Activated naive CD4-positive, alpha-beta T cell treated with anti-CD3 and anti-CD28 coated beads for 36 hours (primary cell): ENCODE measurements around the gene ACBD6. TPM values are rescaled to one million over a fixed set of nuclear protein-coding genes. Genes with fewer than 3 reads are reported as not detected.
"Not testable (repeated sequence)": the region's sequence is repeated elsewhere in the genome, so short reads cannot be mapped to it uniquely, and the experiment has no call there.

ENCODE experiments used
- CTCF ChIA-PET: fragments of 350-600 bp; sonication (Branson Sonifier 250); formaldehyde crosslinking; loops from one replicate; lab custom pipeline; 2021; ENCODE audit warnings: antibody characterized with exemption; lab: Charles Lee
- DNase-seq: peaks from one replicate; pipeline ENCODE4 v3.0.0-alpha.2; 2020
- H3K27ac Mint-ChIP-seq: one replicate; pipeline ENCODE4 v1.8.0; 2021; ENCODE audit warnings: mild to moderate bottlenecking, mixed read lengths
- H3K27me3 Mint-ChIP-seq: one replicate; pipeline ENCODE4 v1.8.0; 2021; ENCODE audit warnings: low read depth, mixed read lengths
- H3K36me3 Mint-ChIP-seq: one replicate; pipeline ENCODE4 v1.8.0; 2021; ENCODE audit warnings: low read depth, mixed read lengths
- H3K4me1 Mint-ChIP-seq: one replicate; pipeline ENCODE4 v1.8.0; 2021; ENCODE audit warnings: low read depth, mixed read lengths
- H3K4me3 Mint-ChIP-seq: one replicate; pipeline ENCODE4 v1.8.0; 2021; ENCODE audit warnings: mild to moderate bottlenecking, moderate library complexity, mixed read lengths
- H3K9me3 Mint-ChIP-seq: one replicate; pipeline ENCODE4 v1.8.0; 2021; ENCODE audit warnings: mixed read lengths
- intact Hi-C: fragments of 100-400 bp; cut with micrococcal nuclease; formaldehyde crosslinking; loops from one replicate; pipeline ENCODE4 v1.15.1; 2023
- total RNA-seq, 2 experiments: library from RNA; stranded (reverse); gene quantifications; one replicate each; pipeline ENCODE4 v1.2.3, GENCODE V29; 2021

ACBD6 gene
- total RNA-seq, 2 experiments from 2014 or later: 31.1 to 32.9 TPM

DNA sequence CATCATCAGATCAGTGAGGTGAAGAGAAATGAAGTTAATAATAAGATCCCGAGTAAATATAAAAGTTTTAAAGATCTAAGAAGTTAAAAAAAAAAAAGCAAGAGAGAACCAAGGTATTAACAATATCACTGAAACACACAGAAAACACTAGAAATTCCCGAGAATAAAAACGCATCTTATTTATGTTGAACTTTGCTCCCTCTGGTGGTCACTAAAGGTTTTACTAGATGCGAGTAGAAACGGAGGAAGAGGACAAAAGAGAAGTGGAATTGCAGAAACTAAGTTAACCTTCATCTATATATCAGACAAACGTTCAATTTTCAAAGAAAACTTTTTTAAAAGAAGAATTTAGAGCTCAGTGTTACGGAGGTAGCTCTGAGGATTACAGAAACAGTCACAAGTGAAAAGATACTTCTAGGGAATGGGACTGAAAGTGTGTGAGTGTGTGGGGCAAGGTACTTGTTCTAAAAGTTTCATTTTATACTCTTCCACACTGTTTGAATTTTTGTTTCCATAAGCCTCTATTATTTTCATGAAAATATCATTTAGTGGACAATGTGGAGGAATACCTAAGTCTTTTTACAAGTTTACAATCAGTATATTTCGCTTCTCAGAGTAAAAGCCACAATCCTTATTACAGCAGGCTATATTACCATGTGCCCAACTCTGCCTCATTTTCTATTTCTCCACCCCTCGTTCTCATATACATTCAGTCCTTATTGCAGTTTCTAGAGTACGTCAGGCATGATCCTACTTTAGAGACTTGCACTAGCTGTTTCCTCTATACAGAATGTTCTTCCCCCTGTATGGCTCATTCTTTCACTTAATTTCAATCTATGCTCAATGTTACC is 19.7 kb downstream of the ACBD6 start:
- Mint-ChIP-seq H3K27ac (no peak overlapping the region), H3K9me3 (no peaks in the 10 kb centered on the region), H3K27me3 (no peaks in the 10 kb centered on the region), H3K36me3 (peaks cover 18% of the 10 kb centered on the region), H3K4me1 (peaks cover 11% of the 10 kb centered on the region), H3K4me3 (no peak overlapping the region)
- CTCF ChIA-PET: interaction anchor here (0.6 to 2.7 kb wide), 30 partner anchors 9 to 918 kb away, joined by 3 to 14 read pairs (median 4); partner anchors contain the start of gene ACBD6
- no peak for DNase-seq
- intact Hi-C loops: loop anchor here (1.0 kb wide), 2 partner anchors 117 to 230 kb away; no protein-coding TSS in a partner anchor

DNA sequence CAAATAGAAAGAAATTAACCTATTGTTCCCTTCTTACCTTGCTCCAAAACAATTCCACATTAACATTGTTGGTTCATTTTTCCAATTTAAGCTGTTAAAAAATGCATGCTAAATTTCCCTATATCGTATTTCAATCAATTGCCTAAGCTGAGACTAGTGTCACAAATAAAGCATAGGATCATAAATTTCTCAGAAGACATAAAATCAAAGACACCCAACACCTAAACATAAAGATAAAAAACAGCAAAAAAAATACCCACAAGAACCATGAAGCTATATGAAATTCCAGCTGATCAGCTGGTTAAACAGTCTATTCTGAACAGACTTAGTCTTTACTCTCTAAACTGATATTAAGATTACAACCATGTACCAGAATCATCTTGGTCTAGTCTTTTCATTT is 32.3 kb downstream of the ACBD6 start:
- CTCF ChIA-PET: no interaction called here
- H3K27me3 Mint-ChIP-seq: no peaks in the 10 kb centered on the region
- H3K9me3 Mint-ChIP-seq: peaks cover 7% of the 10 kb centered on the region
- H3K36me3 Mint-ChIP-seq: peaks cover 41% of the 10 kb centered on the region
- no peak overlapping the region for H3K27ac Mint-ChIP-seq
- H3K4me1 Mint-ChIP-seq: peaks cover 13% of the 10 kb centered on the region
- intact Hi-C loops: loop anchor here (5.0 kb wide), 1 partner anchor 43 kb away; no protein-coding TSS in a partner anchor
- DNase-seq: no peak
- H3K4me3 Mint-ChIP-seq: no peak overlapping the region

DNA sequence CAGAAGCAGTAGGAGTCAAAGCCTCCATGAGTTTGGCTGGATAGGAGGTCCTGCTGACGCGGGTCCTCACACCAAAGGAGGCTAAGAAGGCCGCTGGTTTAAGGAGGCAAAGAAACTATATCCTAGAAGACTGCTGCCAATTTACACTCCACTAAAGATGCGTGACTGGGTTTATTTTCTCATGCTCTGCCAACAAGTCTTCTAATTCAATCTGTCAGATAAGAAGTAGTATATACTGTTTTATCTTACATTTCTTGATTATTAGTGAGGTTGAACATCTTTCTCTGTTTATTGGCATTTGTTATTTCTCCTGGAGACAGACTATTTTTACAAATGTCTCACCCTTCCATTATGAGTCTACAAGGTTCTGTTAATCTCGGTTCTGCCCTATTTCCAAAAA is 34.1 kb downstream of the ACBD6 start:
- Mint-ChIP-seq H3K27ac (no peak overlapping the region), H3K27me3 (no peaks in the 10 kb centered on the region), H3K4me3 (no peak overlapping the region), H3K9me3 (peaks cover 20% of the 10 kb centered on the region), H3K4me1 (peaks cover 13% of the 10 kb centered on the region), H3K36me3 (peaks cover 55% of the 10 kb centered on the region)
- CTCF ChIA-PET: interaction anchor here (1.7 kb wide), 1 partner anchor 14 kb away, joined by 6 read pairs; no protein-coding TSS in a partner anchor
- intact Hi-C loops: no loop called here
- DNase-seq: no peak

DNA sequence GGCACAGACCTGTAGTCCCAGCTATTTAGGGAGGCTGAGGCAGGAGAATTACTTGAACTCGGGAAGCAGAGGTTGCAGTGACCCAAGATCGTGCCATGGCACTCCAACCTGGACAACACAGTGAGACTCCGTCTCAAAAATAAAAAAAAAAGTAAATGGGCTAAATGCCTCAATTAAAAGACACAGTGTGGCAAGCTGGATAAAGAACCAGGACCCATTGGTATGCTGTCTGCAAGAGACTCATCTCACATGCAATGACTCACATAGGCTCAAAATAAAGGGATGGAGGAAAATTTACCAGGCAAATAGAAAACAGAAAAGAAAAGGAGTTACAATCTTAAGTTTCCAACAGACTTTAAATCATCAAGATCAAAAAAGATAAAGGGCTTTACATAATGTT is 40.3 kb downstream of the ACBD6 start:
- H3K36me3 Mint-ChIP-seq: peaks cover 54% of the 10 kb centered on the region
- H3K27me3 Mint-ChIP-seq: no peaks in the 10 kb centered on the region

DNA sequence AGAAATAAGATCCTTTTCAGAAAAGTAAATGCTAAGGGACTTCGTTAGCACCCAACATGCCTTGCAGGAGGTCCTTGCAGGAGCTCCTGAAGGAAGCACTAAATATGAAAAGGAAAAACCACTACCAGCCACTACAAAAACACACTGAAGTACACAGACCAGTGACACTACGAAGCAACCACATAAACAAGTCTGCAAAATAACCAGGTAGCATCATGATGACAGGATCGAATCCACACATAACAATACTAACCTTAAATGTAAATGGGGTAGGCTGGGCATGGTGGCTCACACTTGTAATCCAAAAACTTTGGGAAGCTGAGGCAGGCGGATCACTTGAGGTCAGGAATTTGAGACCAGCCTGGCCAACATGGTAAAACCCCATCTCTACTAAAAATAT is 40.7 kb downstream of the ACBD6 start:
- H3K27ac Mint-ChIP-seq, H3K4me1 Mint-ChIP-seq, H3K27me3 Mint-ChIP-seq, intact Hi-C loops, DNase-seq, H3K4me3 Mint-ChIP-seq: not testable (repeated sequence)
- CTCF ChIA-PET: interaction anchor here (0.6 to 1.2 kb wide), 4 partner anchors 9 to 91 kb away, joined by 3 read pairs; no protein-coding TSS in a partner anchor
- peaks cover 54% of the 10 kb centered on the region for H3K36me3 Mint-ChIP-seq
- H3K9me3 Mint-ChIP-seq: peaks cover 38% of the 10 kb centered on the region

More for the DNA sequence above, 40.3 kb downstream of the ACBD6 start:
- DNase-seq: peak; percentile 8
- intact Hi-C loops: no loop called here
- Mint-ChIP-seq H3K9me3 (peaks cover 38% of the 10 kb centered on the region), H3K4me3 (no peak overlapping the region), H3K27ac (no peak overlapping the region), H3K4me1 (peaks cover 7% of the 10 kb centered on the region)
- CTCF ChIA-PET: interaction anchor here (0.6 to 1.1 kb wide), 4 partner anchors 9 to 91 kb away, joined by 3 read pairs; no protein-coding TSS in a partner anchor

DNA sequence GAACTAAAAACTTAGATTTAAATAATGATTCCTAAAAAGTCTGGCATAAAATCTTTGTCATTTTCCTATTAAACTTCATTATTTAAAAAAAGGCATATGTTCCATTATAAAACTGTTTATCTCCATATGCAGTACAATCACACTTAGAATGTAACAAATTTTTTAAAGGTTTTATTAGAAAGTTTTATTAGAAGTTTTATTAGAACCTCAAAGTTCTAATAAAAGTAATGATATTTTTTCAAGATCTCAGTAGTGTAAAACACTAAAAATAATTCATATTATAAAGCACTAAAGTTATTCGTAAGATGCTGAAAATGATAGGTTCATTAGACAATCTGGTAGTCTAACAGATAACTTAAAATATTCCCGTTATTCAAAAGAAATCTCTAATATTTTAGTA is 43.6 kb downstream of the ACBD6 start:
- intact Hi-C loops: no loop called here
- no peak for DNase-seq
- H3K27me3 Mint-ChIP-seq: no peaks in the 10 kb centered on the region
- H3K4me1 Mint-ChIP-seq: peaks cover 7% of the 10 kb centered on the region
- no peak overlapping the region for H3K27ac Mint-ChIP-seq
- CTCF ChIA-PET: no interaction called here
- H3K4me3 Mint-ChIP-seq: no peak overlapping the region
- peaks cover 34% of the 10 kb centered on the region for H3K9me3 Mint-ChIP-seq
- peaks cover 53% of the 10 kb centered on the region for H3K36me3 Mint-ChIP-seq

DNA sequence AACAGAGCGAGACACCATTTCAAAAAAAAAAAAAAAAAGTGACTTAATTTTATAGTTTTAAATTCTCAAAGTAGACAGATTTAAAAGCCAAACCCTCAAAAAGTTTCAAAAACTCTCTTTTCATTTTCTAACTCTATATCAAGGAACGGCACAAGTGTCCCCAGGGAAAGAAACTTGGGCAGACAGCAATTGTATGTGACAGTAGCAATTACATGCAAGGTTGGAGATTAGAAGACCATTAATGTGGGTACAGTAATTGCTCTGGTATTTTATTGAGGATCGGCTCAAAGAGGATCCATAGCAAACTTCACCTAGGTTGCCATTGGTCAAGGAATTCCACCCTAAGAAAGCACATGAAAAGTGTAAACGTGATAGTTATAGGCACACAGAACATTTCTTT is 46.2 kb downstream of the ACBD6 start:
- no peak for DNase-seq
- Mint-ChIP-seq H3K9me3 (peaks cover 29% of the 10 kb centered on the region), H3K36me3 (peaks cover 54% of the 10 kb centered on the region), H3K4me3 (no peak overlapping the region), H3K27me3 (no peaks in the 10 kb centered on the region), H3K4me1 (peaks cover 11% of the 10 kb centered on the region), H3K27ac (no peak overlapping the region)
- intact Hi-C loops: no loop called here
- CTCF ChIA-PET: no interaction called here

DNA sequence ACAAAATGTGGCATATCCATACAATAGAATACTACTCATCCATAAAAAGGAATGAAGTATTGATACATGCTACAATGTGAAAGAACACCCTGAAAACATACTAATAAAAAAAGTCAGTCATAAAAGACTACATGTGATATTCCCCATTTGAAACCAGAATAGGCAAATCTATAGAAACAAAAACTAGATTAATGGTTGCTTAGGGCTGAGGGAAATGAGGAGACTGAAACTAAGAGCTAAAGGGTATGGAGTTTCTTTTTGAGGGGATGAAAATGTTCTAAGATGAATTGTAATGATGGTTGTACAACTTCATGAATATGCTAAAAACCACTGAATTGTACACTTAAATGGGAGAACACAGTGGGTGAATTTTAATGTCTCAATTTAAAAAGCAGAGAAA is 50.9 kb downstream of the ACBD6 start:
- Mint-ChIP-seq H3K4me3 (no peak overlapping the region), H3K27ac (no peak overlapping the region), H3K9me3 (peaks cover 28% of the 10 kb centered on the region), H3K4me1 (peaks cover 11% of the 10 kb centered on the region), H3K27me3 (no peaks in the 10 kb centered on the region), H3K36me3 (peaks cover 54% of the 10 kb centered on the region)
- DNase-seq: no peak
- CTCF ChIA-PET: interaction anchor here (1.3 kb wide), 1 partner anchor 31 kb away, joined by 4 read pairs; no protein-coding TSS in a partner anchor
- intact Hi-C loops: no loop called here

DNA sequence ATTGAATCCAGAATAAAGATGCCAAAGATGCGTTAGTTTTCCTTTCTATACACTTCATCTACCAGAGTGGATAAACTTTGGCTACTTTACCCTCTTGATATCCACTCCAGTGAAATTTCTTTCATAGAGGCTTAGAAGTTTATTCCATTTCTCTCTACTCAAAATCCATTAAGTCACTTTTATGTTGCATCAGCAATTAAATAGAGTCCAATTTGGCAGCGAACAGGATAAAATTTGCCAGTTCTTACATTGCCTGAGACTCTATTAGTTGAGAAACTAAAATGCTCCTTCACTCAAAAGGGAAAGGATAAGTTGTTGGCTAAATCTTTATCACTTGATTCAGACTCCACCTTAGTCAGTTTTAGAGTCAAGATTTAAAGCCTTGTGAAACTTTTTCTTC is 57.9 kb downstream of the ACBD6 start:
- intact Hi-C loops: no loop called here
- Mint-ChIP-seq H3K27me3 (no peaks in the 10 kb centered on the region), H3K4me1 (no peaks in the 10 kb centered on the region), H3K9me3 (peaks cover 2% of the 10 kb centered on the region), H3K4me3 (no peak overlapping the region), H3K27ac (no peak overlapping the region), H3K36me3 (peaks cover 12% of the 10 kb centered on the region)
- no peak for DNase-seq
- CTCF ChIA-PET: no interaction called here

DNA sequence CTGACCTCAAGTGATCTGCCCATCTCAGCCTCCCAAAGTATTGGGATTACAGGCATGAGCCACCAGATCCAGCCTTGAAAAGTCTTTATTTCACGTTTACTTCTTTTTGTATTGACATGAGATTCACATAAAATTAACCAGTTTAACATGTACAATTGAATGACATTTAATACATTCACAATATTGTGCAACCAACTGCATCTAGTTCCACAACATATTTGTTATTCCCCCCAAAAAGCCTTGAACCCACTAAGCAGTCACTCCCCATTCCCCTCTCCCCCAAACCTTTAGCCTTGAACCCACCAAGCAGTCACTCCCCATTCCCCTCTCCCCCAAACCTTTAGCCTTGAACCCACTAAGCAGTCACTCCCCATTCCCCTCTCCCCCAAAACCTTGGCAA is 62.0 kb downstream of the ACBD6 start:
- CTCF ChIA-PET: no interaction called here
- intact Hi-C loops: no loop called here
- H3K36me3 Mint-ChIP-seq: peaks cover 31% of the 10 kb centered on the region
- no peak for DNase-seq
- H3K4me1 Mint-ChIP-seq: no peaks in the 10 kb centered on the region
- H3K9me3 Mint-ChIP-seq: peaks cover 5% of the 10 kb centered on the region
- H3K27me3 Mint-ChIP-seq: no peaks in the 10 kb centered on the region
- no peak overlapping the region for H3K4me3 Mint-ChIP-seq
- H3K27ac Mint-ChIP-seq: no peak overlapping the region

DNA sequence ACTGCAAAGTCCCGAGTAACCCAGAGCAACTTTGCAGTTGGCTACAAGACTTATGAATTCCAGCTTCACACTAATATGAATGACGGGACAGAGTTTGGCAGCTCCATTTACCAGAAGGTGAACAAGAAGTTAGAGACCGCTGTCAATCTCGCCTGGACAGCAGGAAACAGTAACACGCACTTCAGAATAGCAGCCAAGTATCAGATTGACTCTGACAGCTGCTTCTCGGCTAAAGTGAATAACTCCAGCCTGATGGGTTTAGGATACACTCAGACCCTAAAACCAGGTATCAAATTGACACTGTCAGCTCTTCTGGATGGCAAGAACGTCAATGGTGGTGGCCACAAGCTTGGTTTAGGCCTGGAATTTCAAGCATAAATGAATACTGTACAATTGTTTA is 66.8 kb downstream of the ACBD6 start:
- H3K4me1 Mint-ChIP-seq: peaks cover 14% of the 10 kb centered on the region
- no peak for DNase-seq
- H3K27ac Mint-ChIP-seq: no peak overlapping the region
- H3K4me3 Mint-ChIP-seq: no peak overlapping the region
- peaks cover 42% of the 10 kb centered on the region for H3K36me3 Mint-ChIP-seq
- intact Hi-C loops: no loop called here
- peaks cover 3% of the 10 kb centered on the region for H3K9me3 Mint-ChIP-seq
- no peaks in the 10 kb centered on the region for H3K27me3 Mint-ChIP-seq
- CTCF ChIA-PET: interaction anchor here (0.6 to 1.0 kb wide), 2 partner anchors 19 to 480 kb away, joined by 4 to 5 read pairs; no protein-coding TSS in a partner anchor

DNA sequence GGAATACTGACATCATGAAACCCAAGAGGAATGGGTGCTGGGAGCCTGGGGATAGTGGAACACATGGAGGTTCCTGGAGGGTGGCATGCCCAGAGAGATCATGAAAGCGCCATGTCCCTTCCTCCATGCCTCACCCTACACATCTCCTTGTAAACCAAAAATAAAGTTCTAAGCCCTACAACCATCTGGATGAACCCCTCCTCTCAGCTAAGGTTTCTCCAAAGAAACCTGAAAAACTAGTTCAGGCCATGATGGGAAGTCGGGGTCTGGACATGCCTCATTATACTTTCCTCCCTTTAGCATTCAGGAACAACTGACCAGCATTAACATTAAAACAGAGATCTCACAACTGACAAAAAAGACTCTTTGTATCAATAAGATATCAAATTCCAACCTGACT is 68.5 kb downstream of the ACBD6 start:
- CTCF ChIA-PET: no interaction called here
- intact Hi-C loops: no loop called here
- H3K36me3 Mint-ChIP-seq: peaks cover 46% of the 10 kb centered on the region
- H3K4me1 Mint-ChIP-seq: peaks cover 18% of the 10 kb centered on the region
- H3K9me3 Mint-ChIP-seq: peaks cover 1% of the 10 kb centered on the region
- H3K27ac Mint-ChIP-seq: no peak overlapping the region
- H3K27me3 Mint-ChIP-seq: no peaks in the 10 kb centered on the region
- H3K4me3 Mint-ChIP-seq: no peak overlapping the region
- DNase-seq: no peak
